Effector CD4-positive, alpha-beta T cell (primary cell): Measurements from ENCODE around the gene BACH1.
"Not testable (repeated sequence)": the region's sequence is repeated elsewhere in the genome, so short reads cannot be mapped to it uniquely, and the experiment has no call there.

Source experiments
- DNase-seq: peaks from one replicate; pipeline ENCODE4 v3.0.0-alpha.2; 2020

Gene BACH1

DNA sequence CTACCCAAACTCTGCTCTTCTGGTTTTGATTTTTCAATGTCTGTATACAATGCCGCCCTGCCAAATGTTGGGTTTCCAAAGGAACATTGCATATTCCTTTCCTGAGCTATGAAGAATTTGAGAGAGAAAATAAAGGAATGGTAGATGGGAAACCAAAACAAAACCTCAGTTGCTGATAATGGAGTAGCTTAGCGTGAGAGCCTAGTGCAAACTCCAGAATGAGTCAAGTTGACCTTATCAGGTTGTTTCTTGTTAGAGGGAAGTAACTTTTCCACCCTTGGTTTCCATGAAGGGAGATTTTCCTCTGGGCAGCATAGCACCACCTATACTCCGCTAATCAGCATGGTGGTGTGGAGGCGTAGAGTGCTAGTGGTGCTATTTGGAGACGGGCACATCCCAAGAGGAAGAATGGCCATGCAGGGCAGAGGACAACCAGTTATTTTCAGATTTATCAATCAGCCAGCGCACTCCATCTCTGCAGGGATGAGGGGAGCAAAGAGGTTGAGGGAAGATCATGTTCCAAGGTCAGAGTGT, 51.6 kb downstream of the BACH1 start:
- no peak for DNase-seq

DNA sequence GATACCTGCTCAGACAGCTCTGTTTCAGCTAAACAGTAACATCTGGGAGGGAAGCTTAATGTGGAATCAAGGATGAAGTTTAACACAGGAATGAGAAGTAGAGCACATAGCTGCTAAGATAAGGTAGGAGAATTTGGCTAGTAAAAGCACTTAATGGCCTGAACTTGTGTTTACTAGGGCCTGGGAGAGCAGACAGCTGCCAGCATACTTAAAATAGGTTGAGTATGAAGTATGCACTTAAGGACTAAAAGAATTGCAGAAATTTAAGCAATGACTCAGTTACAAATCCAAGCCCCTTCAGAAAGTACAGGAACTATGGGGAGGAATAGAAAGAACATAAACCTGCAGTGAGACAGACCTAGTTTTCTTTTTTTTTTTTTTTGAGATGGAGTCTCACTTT, 53.0 kb downstream of the BACH1 start:
- DNase-seq: no peak

DNA sequence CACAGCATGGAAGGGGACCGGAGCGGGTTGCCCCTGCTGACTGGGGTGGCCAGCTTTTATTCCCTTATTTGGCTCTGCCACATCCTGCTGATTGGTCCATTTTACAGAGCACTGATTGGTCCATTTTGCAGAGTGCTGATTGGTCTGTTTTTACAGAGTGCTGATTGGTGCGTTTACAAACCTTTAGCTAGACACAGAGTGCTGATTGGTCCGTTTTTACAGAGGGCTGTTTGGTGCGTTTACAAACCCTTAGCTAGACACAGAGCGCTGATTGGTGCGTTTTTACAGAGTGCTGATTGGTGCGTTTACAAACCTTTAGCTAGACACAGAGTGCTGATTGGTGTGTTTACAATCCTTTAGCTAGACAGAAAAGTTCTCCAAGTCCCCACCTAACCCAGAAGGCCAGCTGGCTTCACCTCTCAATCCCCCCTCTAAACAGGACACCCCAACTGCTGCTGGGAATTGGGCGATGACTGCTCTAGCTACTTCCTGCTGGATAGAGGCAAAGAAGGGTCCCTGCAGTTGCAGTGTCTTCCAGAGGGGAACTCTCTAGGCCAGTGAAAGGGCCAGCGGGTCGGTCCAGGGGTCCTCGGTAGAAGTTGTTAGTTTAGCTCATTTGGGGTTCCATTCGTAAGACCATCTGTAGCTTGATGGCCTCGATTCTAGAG, 56.5 kb downstream of the BACH1 start:
- DNase-seq: not testable (repeated sequence)

DNA sequence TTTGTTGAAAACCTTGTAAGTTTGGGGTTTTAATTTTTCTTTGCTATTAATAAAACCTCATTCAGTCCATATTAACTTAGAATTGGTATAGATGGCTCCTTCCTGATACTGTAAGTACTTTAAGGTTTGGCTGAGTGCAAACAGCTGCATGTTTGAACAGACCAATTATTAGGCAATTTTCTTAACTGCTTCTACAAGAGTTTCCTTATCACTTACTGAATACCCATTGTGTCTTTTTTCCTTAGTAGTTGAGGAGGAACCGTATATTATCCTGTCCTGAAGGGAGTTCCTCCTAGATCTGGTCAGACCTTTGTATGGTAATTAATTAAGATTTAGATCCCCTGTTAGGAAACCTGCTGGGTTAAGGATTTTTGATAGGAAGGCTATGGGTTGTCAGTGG, 57.6 kb downstream of the BACH1 start:
- not testable (repeated sequence) for DNase-seq

DNA sequence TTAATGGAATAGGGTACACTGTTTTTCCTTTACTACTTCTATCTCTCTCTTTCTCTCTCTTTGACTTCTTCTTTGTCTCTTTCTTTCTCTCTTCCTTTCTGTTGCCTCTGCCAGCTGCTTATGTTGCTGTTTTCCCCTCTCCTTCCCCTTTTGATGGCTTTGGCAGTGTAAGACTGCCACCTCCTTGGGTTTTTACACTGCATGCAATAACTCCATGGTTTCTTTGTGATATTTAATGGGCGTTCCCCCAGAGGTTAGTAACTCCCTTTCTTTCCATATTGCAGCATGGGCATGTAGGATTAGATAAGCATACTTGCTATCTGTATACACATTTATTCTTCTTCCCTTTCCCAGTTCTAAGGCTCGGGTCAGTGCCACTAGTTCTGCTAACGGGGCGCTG, 58.1 kb downstream of the BACH1 start:
- DNase-seq: not testable (repeated sequence)

DNA sequence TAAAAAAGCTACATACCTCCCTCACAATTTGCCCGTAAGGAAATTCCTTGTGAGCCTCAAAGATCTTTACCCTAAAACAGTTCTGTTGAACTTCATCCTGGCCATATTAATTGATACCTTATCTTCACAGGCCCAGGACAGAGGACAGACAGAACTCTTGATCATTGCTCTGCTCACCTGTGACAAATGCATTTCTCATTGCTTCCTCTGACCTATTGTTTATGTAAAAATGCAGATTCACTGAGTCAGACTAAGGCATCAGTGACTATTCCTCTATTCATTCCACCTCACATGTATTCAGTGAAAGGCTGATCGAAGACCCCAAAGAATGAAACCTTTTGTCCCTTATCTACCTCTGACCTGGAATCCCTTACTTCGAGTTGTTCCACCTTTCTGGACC, 61.0 kb downstream of the BACH1 start:
- no peak for DNase-seq

DNA sequence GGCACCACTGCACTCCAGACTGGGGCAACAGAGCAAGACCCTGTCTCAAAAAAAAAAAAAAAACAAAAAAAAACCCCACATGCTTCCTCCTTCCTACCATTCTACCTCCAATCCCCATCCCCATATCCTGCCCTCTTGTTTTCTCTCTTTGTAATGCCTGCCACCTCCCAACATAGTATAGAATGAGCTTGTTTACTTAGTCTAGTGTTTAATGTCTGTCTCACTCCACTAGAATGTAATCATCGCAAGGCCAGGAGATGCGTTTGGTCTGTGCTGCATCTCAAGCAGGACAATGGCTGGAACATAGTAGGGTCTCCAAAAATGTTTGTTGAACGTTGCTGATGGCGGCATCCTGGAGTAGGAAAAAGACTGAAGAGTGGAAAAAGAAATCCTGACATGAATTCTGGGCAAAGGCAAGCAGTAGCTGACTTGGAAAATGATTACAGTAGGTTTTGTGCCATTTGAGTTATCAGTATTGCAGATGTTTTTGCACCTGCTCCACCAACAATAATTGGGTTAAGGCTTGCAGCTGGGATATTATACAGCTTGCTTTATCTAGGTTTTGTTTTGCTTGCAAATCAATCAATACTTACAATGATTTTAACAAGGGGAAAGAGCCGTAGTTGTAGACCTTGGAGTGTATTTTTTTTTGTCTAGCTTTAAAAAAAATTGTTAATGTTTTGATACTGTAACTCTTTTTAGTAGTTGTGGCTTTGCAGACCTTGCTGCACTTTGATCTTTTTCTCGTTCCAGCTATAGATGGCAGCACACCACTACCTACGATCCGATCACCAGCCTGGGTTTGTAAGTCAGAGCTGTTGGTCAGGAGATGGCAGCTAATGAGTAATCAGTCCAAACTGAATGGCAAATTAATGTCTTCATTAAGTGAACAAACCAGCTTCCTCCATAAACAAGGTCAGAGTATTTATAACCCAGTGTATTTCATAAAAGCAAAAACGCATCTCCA, 62.4 kb downstream of the BACH1 start:
- no peak for DNase-seq

DNA sequence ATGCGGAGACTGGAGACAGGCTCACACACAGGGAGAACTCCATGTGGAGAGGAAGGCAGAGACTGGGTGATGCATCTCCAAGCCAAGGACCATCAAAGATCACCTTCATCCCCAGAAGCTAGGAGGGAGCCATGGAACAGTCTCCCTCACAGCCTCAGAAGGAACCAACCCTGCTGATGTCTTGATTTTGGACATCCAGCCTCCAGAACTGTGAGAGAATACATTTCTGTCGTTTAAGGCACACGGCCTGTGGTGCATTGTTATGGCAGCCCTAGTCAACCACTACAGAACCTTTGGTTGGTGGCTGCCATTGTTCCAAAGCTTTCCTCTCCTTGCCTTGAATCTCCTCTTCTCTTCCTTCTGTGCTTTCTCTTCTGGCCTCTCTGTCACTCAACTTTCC, 64.0 kb downstream of the BACH1 start:
- DNase-seq: no peak

DNA sequence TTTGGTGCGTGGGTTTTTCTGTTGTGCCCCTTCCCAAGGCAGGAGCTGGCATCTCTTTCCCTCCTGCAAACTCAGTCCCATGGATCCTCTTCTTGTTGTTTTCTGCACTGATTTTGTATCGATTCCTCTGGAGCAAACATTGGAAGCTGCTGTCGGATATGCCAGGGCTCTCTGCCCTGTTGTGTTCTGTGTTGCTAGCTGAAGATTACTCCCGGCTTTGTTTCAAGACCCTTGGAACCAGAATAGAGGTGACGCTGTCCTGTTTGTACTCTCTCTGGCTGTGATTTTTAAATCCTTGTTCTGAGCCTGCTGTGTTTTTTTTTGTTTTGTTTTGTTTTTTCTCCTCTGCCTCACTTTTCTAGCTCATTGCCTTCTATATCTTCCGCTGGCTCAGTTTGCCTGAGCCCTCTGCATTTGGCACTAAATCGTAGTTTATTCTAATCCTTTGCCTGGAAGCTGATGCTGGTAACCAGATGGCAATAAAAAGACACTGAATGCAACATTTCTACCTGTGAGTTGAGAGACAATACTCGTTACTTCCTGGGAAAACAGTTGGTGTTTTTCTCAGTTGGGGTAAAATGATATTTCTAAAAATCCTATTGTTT, 67.0 kb downstream of the BACH1 start:
- DNase-seq: no peak

DNA sequence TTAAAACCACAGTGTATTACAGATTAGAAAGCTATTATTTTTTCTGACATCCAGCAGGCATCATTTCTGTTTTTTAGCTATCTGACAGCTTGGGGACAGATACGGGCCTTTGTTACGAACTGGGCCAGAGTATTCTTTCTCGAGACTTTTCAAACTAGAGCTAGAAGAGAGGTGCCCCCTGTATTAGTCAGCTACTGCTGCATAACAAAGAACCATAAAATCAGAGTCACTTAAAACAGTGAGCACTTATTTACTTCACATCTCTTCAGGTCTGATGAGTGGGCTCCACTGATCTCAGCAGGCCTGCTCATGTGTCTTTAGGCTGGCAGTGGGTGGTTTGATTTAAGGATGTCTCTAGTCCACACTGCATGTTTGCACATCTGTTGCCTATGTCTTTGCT, 67.8 kb downstream of the BACH1 start:
- no peak for DNase-seq

DNA sequence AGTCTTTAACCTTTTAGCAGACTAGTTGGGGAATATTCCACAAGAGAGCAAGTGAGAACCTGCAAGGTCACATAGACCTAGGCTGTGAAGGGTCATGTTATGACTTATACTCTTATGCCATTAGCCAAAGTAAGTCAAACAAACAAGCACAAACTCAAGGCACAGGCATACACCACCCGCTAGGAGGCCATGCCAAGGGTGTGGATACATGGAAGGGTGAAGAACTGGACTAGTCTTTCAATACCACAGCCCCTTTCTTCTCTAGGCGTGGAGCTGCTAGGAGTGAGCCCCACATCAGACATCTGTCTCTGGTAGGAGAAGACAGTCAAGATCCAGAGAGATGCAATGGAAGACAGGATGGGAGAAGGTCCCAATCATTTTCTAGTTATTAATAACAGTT, 68.6 kb downstream of the BACH1 start:
- no peak for DNase-seq

DNA sequence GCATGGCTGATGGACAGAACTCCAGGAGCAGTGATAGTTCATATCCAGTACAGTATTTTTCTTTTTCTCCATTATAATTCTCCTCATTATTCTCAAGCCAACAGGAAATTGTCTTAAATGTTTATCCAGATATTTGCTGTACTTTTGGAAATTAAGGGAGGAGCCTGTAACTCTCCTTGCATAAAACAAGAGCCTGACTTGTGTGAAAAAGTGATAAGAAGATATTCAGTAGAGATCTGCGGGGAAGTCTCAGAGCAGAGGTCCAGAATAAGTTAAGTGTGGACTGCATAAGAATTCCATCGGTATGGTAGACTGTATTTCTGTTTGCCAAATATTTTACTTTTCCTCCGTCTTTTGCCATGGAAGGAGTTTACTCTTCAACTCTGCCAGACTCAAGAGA, 70.2 kb downstream of the BACH1 start:
- no peak for DNase-seq

DNA sequence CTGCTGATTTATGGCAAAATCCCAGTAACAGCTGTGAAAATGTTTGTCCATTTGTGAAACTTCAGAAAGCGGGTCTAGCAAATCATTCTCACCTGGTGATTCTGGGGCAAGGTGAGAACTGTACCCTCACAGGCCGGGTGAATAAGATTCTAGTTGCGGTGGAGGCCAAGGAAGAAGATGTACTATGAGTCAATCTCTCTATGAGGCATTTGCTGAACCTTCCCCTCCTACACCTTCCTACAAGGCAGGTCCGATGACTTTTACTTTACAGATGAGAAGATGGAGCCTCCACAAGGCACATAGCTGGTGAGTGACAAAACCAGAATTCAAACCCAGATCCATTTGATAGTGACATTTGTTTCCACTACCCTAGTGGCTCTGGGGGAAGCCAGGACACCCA, 72.7 kb downstream of the BACH1 start:
- no peak for DNase-seq

DNA sequence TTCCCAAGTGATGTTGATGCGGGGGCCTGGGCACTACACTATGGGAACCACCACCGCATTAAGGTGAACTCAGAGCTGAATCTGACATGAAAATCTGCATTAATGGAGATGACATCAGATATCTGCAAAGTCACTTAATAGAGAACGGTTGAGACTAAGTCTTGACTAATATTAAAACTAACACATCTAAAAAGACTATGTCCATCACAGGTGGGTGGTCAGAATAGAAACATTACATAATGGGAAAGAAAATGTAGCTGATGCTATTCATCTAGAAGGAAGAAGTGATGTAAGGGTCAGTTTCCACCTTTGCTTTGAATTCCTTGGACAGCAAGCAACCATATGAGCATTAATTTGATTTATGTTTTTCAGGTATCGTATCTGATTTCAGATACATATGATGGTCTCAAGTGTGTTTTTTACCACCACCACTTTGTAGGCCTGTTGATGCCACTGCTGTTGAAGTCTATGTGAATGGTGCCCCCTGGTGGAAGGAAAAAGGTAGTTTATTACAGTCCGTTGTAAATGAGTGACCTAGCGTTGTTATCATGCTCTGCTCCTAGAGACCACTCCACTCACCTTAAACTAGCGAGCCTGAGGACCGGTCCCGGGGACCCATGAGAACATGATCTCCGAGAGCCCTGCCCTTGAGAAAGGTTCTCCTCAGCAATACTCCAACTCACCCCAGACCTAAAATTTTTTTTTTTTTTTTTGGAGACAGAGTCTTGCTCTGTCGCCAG, 73.5 kb downstream of the BACH1 start:
- peak; percentile 60 for DNase-seq

DNA sequence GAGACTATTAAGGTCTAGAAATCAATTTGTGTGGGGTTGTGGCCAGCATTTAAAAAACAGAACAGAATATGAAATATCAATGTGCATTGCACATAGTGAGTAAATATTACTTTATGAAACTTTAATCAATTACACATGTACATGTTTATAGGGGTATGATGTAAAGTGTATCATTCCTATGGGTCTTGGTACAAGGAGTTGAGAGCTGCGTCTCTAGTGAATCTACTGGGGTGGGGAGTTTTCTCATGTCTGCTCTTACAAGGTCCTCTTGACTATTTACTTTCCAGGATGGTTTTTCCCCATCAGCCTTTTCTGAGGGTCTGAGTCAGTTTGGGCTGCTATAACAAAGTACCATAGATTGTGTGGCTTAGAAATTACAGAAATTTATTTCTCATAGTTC, 75.8 kb downstream of the BACH1 start:
- DNase-seq: no peak

DNA sequence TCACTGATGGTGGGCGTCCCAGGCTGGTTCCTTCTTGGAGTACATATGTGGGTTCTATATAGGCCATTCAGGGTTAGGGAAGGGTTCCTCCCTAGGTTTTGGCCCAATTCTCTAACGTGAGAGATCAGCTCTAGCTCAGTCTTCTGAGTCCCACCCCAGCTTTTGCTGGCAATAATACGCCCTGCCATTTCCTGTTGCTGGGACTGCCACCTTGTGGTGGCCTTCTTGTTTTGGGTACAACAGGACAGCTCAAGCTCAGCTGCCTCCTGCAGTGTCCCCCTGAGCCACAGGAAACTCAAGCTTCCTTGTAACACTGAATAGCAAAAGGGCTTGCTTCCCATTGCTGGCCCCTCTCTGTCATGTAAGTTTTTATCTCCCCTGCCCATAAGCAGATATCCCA, 77.8 kb downstream of the BACH1 start:
- DNase-seq: peak; percentile 35

DNA sequence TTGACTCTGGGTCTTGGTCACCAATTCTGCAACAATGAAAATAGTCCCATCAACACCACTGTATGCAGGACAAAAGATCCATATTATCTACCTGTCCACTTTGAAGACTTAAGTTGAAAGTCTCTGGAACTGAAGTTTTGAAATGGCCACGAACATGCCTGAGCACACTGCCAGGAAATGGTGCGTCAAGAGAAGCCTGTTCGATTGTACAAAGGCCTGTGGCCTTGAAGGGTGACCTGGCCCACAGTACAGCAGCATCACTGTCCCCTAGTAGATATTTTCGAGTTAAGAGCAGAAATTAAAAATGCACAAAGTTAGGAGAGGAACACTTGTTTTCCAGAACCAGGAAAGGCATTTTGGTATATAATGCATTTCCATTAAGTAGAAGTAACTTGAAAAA, 78.5 kb downstream of the BACH1 start:
- no peak for DNase-seq

DNA sequence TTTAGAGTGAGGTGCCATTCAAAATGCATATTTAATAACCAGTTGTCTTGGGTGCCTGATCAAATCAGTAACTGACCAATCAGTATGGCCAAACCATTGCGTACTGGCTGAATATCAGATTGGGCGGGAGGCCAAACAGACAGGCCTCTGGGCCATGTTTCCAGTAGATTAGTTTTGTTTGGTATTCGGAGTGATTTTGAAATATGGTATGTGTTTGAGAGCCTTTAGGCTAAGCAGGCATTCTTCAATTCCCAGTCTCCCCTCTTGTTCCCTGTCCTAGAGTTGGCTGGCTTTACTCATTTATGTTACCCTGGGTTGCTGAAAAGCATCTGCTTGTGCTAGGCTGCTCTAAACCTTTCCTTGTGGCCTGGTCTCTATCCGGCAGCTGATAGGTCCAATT, 80.1 kb downstream of the BACH1 start:
- no peak for DNase-seq

DNA sequence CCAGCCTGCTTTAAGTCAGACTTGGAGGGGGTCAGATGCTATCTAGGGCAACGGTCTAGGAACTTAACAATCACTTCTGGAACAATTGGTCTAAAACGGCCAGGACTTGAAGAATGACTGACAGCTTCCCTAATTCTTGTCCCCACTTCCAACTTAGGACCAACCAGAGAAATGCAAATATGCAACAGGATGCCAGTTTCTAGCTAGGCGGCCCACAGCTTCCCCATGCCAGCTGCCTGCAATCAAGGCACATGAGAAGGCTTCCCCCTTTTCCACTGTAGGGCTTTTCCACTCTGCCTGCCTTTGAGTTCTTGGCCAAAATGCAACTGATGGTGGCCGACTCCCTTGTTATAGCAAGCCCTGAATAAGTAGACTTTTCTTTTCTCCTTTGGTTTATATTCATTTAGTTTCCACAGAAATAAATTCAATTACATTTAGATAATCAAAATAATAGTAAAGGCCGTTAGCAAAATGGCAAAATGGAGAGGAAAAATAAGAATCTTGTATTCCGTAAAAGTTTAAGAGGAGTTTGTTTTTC, 80.9 kb downstream of the BACH1 start:
- DNase-seq: no peak

DNA sequence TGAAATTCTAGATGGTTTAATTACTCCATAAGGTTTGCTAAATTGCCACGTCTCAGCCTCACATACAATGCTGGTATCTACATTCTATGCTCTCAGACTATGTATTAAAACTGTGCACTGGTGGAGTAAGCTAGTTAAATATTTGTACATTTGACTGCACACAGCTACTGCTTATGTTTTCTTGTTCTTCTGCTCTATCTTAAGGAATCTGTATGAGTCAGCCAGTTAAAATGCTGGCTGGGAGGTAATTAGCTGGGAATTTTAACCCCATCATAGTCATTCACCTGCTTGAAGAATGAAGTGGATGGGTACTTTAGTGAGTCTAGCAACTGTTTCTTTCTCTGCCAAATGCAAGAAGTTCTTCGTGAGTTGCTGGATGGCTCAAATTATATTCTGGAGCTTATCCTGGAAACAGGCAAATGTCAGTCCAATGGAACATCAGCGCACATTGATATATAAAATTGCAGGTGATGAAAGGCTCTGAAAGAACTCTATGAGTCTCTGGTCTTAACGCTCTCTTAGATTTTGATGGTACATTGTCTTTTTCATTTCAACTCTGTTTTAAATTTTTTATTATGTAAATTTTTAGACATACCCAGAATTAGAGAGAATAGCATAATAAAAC, 83.4 kb downstream of the BACH1 start:
- no peak for DNase-seq

DNA sequence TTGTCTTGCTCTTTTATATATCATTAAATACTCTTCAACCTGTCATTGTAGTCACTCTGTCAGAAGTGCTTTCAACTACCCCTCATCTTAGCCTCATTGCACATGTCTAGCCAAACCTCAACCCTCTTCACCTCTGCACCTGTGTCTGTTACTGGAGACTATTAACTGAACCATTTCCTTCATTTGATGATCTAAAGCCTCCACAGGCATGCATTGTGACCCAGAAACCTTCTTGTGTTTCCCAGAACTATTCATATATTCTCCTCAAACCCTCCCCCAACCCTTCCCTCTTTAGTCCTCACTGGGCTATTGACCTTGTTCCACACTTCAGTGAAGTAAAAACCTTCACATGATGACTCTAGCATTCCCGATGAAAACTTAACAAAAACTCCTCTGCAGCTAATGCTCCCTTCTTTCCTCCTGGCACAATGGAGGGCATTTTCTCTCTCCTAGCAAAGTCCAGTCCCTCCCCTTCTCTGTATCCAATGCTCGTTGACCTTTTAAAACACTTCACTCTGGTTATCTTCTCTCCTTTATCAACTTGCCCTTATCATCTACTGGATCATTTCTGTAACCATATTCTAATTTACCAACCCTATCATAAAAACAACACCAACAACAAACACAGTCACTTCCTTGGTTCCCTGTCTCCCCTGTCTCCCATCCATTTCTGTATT, 86.1 kb downstream of the BACH1 start:
- no peak for DNase-seq
